Vagina (tissue), 2 donors: ENCODE results near the gene VOPP1.

Source experiments
- CTCF ChIP-seq, 3 experiments: fragments of 450-650 bp in 2 of 3; fragments of 200-600 bp in 1 of 3; sonication (generic) in 1 of 3; IDR thresholded peaks; one replicate each; pipeline ENCODE4 v1.5.1; 2017 to 2019; ENCODE audit warnings: antibody characterized with exemption in 3 of 3, mild to moderate bottlenecking in 2 of 3, moderate library complexity in 2 of 3
- POLR2A ChIP-seq, 2 donors: fragments of 450-650 bp; IDR thresholded peaks; one replicate each; pipeline ENCODE4 v1.6.1; 2017; ENCODE audit warnings: antibody characterized with exemption in 2 of 2, mild to moderate bottlenecking in 2 of 2, moderate library complexity in 2 of 2

- TF ChIP-seq CTCF (IDR thresholded peaks at IDR 0.05) (no peak), POLR2A (IDR thresholded peaks at IDR 0.05) (no peak)
These were observed 50.1 kb downstream of the VOPP1 start for GRCh38 chr7:55521917-55522902.
